Tibial nerve (tissue), 4 donors: ENCODE data around the gene SUMF1.

Source experiments
- EP300 ChIP-seq, 2 donors: sonication (generic); formaldehyde crosslinking; IDR thresholded peaks; one replicate each; pipeline ENCODE4 v1.6.1; 2017; ENCODE audit warnings: antibody characterized with exemption in 2 of 2, mild to moderate bottlenecking in 1 of 2
- POLR2A ChIP-seq, 2 donors: fragments of 450-650 bp; IDR thresholded peaks; one replicate each; pipeline ENCODE4 v1.6.1; 2017; ENCODE audit warnings: antibody characterized with exemption in 2 of 2, mild to moderate bottlenecking in 2 of 2, moderate library complexity in 2 of 2
- TF ChIP-seq, protein P1 (sequence below), 5 experiments: fragments of 200-600 bp in 3 of 5; fragments of 450-650 bp in 2 of 5; sonication (generic) in 3 of 5; IDR thresholded peaks; one replicate each; pipeline ENCODE4 v1.5.1; 2016 to 2019; ENCODE audit warnings: antibody characterized with exemption in 5 of 5, mild to moderate bottlenecking in 3 of 5, moderate library complexity in 2 of 5

DNA sequence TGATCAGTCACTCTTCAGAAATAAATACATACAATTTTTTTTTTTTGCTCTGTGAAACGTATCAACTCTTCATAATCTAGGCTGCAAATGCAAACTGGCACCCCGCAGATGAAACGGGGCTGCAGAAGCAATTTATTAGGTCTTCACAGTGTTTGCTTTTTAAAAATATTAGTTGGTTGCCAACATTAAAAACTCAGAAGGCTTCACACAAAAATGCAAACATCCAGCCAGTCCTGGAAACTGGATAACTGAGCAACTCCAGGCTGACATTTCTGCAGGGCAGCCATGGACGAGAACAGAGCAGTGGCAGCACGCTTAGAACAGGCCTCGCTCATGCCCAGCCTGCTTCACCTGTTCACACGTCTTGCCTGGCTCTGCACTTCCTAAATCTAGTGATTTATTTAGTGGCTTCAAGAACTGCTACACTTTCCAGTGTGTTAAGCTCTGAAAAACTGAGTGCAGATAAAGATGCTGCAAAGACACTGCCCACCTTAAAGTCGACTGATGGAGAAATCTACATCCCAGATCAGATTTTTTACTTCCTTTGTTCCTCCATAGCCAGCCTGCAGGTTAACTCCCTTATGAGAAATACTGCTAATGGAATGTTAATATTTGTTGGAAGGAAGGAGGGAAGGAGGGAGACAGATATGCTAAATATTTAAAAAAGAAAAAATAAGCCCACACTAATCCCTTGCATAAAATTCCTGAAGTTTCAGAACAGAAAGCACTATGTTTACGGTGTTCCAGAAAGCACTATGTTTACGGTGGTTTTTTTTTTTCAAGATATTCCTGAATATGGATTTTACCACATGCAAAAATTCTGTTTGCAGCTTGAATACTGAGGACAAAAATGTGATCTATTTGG, 110.3 kb downstream of the SUMF1 start:
- TF ChIP-seq, protein P1, sequence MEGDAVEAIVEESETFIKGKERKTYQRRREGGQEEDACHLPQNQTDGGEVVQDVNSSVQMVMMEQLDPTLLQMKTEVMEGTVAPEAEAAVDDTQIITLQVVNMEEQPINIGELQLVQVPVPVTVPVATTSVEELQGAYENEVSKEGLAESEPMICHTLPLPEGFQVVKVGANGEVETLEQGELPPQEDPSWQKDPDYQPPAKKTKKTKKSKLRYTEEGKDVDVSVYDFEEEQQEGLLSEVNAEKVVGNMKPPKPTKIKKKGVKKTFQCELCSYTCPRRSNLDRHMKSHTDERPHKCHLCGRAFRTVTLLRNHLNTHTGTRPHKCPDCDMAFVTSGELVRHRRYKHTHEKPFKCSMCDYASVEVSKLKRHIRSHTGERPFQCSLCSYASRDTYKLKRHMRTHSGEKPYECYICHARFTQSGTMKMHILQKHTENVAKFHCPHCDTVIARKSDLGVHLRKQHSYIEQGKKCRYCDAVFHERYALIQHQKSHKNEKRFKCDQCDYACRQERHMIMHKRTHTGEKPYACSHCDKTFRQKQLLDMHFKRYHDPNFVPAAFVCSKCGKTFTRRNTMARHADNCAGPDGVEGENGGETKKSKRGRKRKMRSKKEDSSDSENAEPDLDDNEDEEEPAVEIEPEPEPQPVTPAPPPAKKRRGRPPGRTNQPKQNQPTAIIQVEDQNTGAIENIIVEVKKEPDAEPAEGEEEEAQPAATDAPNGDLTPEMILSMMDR (IDR thresholded peaks at IDR 0.05), result no peak
- no peak for TF ChIP-seq POLR2A (IDR thresholded peaks at IDR 0.05)
- TF ChIP-seq EP300 (IDR thresholded peaks at IDR 0.05), result no peak
